OCI-LY1 (cell line): Measurements from ENCODE around the gene POLR3F.

Experiments used
- H2AFZ ChIP-seq: fragments of 200-600 bp; sonication (generic), shearing (Covaris generic); 2 replicates; pipeline ENCODE4 v1.6.0; 2014; ENCODE audit warnings: antibody characterized with exemption, mild to moderate bottlenecking, low read length
- H3F3A ChIP-seq: fragments of 200-600 bp; sonication (generic), shearing (Covaris generic); 2 replicates; pipeline ENCODE4 v1.6.0; 2014; ENCODE audit warnings: mild to moderate bottlenecking, antibody characterized with exemption, low read length, moderate library complexity; ENCODE audit not compliant: insufficient read depth
- H3K27ac ChIP-seq: fragments of 200-600 bp; sonication (generic); 2 replicates; pipeline ENCODE4 v1.5.1; 2014; ENCODE audit warnings: low read length, mixed run types, mild to moderate bottlenecking, low read depth; ENCODE audit not compliant: poor library complexity, severe bottlenecking
- H3K27me3 ChIP-seq: fragments of 200-600 bp; sonication (generic); 2 replicates; pipeline ENCODE4 v1.6.0; 2014; ENCODE audit warnings: antibody characterized with exemption, mild to moderate bottlenecking, low read length, moderate library complexity; ENCODE audit not compliant: insufficient read depth
- H3K36me3 ChIP-seq: fragments of 200-600 bp; sonication (generic); 2 replicates; pipeline ENCODE4 v1.6.1; 2014; ENCODE audit warnings: mild to moderate bottlenecking, antibody characterized with exemption, low read length, moderate library complexity, mixed read lengths; ENCODE audit not compliant: insufficient read depth
- H3K4me1 ChIP-seq: fragments of 200-600 bp; sonication (generic); 2 replicates; pipeline ENCODE4 v1.5.1; 2014; ENCODE audit warnings: mild to moderate bottlenecking, low read length, moderate library complexity; ENCODE audit not compliant: insufficient read depth, severe bottlenecking
- H3K4me2 ChIP-seq: fragments of 200-600 bp; sonication (generic), shearing (Covaris generic); 2 replicates; pipeline ENCODE4 v1.6.1; 2014; ENCODE audit warnings: low read length
- H3K4me3 ChIP-seq: fragments of 200-600 bp; sonication (generic); 2 replicates; pipeline ENCODE4 v1.5.1; 2014; ENCODE audit warnings: low read length, low read depth, mild to moderate bottlenecking, mixed read lengths; ENCODE audit not compliant: poor library complexity, severe bottlenecking
- H3K79me2 ChIP-seq: fragments of 200-600 bp; shearing (Covaris generic); 2 replicates; pipeline ENCODE4 v1.6.1; 2016; ENCODE audit warnings: mixed run types, low read length, mixed read lengths; ENCODE audit not compliant: insufficient read depth
- H3K9ac ChIP-seq: fragments of 200-600 bp; sonication (generic), shearing (Covaris generic); 2 replicates; pipeline ENCODE4 v1.6.1; 2014; ENCODE audit warnings: mild to moderate bottlenecking, low read length, mixed read lengths
- H3K9me2 ChIP-seq: fragments of 200-600 bp; sonication (generic), shearing (Covaris generic); 2 replicates; pipeline ENCODE4 v1.6.1; 2014; ENCODE audit warnings: low read depth, mild to moderate bottlenecking, low read length, mixed read lengths
- H3K9me3 ChIP-seq: fragments of 200-600 bp; shearing (Covaris generic); 2 replicates; pipeline ENCODE4 v1.6.1; 2014; ENCODE audit warnings: low read length, mixed read lengths
- H4K20me1 ChIP-seq: fragments of 200-600 bp; sonication (generic), shearing (Covaris generic); 2 replicates; pipeline ENCODE4 v1.6.0; 2016; ENCODE audit warnings: mild to moderate bottlenecking, low read length; ENCODE audit not compliant: insufficient read depth
- CTCF ChIP-seq: fragments of 200-600 bp; sonication (generic), shearing (Covaris generic); IDR thresholded peaks from 2 replicates; pipeline ENCODE4 v1.5.1; 2017; ENCODE audit warnings: mild to moderate bottlenecking, antibody characterized with exemption, low read length, moderate library complexity, mixed read lengths
- EZH2 ChIP-seq: fragments of 200-600 bp; sonication (generic), shearing (Covaris generic); IDR thresholded peaks from 2 replicates; pipeline ENCODE4 v1.8.0; 2017; ENCODE audit warnings: borderline replicate concordance, mixed run types, mild to moderate bottlenecking, antibody characterized with exemption, low read length, moderate library complexity, mixed read lengths

POLR3F gene

GRCh38 chr20:18532626-18533025, 65.4 kb downstream of the POLR3F start:
- Histone ChIP-seq H3K4me1 (no peaks in the 10 kb centered on the region), H3K9me2 (no peaks in the 10 kb centered on the region), H2AFZ (no peak overlapping the region), H3K27ac (no peak overlapping the region), H3K4me2 (no peak overlapping the region), H3K79me2 (no peaks in the 10 kb centered on the region), H4K20me1 (no peaks in the 10 kb centered on the region), H3F3A (no peaks in the 10 kb centered on the region), H3K27me3 (no peaks in the 10 kb centered on the region), H3K36me3 (peaks cover 81% of the 10 kb centered on the region), H3K9me3 (no peaks in the 10 kb centered on the region), H3K9ac (no peak overlapping the region), H3K4me3 (no peak overlapping the region)
- TF ChIP-seq EZH2 (no peak), CTCF (no peak)

GRCh38 chr20:18533491-18533890, 66.3 kb downstream of the POLR3F start:
- Histone ChIP-seq H3K4me3 (no peak overlapping the region), H3K4me1 (no peaks in the 10 kb centered on the region), H3K27ac (no peak overlapping the region), H2AFZ (no peak overlapping the region), H4K20me1 (no peaks in the 10 kb centered on the region), H3K9me2 (no peaks in the 10 kb centered on the region), H3K9ac (no peak overlapping the region), H3K4me2 (no peak overlapping the region), H3K9me3 (no peaks in the 10 kb centered on the region), H3K36me3 (peaks cover 80% of the 10 kb centered on the region), H3K79me2 (no peaks in the 10 kb centered on the region), H3K27me3 (no peaks in the 10 kb centered on the region), H3F3A (no peaks in the 10 kb centered on the region)
- TF ChIP-seq CTCF (no peak), EZH2 (no peak)

GRCh38 chr20:18533978-18534644, 66.9 kb downstream of the POLR3F start:
- Histone ChIP-seq H3K27me3 (no peaks in the 10 kb centered on the region), H3K4me2 (no peak overlapping the region), H4K20me1 (no peaks in the 10 kb centered on the region), H2AFZ (no peak overlapping the region), H3K4me3 (no peak overlapping the region), H3K4me1 (no peaks in the 10 kb centered on the region), H3K27ac (no peak overlapping the region), H3K9me3 (no peaks in the 10 kb centered on the region), H3K36me3 (peaks cover 77% of the 10 kb centered on the region), H3K79me2 (no peaks in the 10 kb centered on the region), H3K9ac (no peak overlapping the region), H3K9me2 (no peaks in the 10 kb centered on the region), H3F3A (no peaks in the 10 kb centered on the region)
- no peak for TF ChIP-seq CTCF
- no peak for TF ChIP-seq EZH2
